GM19351 (cell line): Measurements from ENCODE around the gene GOLIM4.
"Not testable (repeated sequence)": the region's sequence is repeated elsewhere in the genome, so short reads cannot be mapped to it uniquely, and the experiment has no call there.

Source experiments
- ATAC-seq: cut with Tn5 transposase; IDR thresholded peaks from one replicate; pipeline ENCODE4 v1.9.1; 2021; ENCODE audit warnings: mild to moderate bottlenecking, moderate library complexity; ENCODE audit not compliant: unreplicated experiment

The GOLIM4 gene

DNA sequence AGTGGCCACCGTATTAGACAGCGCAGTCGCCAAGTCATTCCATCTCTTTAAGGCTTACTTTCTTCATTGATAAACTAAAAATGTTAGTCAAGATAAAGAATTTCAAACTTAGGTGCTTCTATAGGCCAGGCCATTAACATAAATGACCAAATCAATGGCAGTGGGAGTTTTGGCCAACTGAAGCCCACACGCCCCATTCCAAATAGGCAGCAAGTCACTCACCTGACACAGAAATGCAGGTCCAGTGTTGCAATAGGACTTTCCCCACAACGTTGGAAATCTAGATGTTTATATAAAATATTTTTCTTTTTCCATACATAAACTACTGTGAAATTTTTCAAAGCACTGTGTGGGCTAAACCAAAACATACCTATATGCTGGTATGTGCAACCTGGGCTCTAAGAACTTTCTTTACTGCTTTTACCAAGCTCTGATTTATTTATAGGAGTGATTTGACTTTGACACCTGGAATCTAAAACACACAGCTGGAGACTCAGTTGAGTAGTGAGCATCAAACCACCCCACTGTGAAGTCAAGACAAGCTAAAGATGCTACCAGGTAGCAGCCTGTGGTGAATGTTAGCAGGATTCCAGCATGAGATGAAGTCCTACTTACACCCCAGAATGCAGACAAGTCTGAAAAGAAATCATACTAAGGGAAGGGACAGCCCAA is 15.1 kb downstream of the GOLIM4 start:
- ATAC-seq: no peak

DNA sequence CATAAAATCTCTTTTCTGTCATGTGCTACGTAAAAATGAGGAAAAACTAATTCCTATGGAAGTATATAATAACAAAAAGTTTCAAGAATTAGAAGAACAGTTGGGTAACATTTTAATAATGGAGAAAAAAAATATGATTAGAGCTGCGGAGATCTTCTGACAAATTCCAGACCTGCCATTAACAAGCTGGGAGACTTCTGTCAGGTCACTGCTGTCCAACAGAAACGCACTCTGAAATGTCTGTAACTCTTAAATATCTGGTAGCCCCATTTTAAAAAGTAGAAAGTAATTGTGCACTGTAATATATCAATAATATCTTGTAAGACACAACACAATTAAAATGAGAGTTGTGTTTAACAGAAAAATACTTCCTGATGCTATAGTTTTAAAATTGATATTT is 15.7 kb downstream of the GOLIM4 start:
- no peak for ATAC-seq

DNA sequence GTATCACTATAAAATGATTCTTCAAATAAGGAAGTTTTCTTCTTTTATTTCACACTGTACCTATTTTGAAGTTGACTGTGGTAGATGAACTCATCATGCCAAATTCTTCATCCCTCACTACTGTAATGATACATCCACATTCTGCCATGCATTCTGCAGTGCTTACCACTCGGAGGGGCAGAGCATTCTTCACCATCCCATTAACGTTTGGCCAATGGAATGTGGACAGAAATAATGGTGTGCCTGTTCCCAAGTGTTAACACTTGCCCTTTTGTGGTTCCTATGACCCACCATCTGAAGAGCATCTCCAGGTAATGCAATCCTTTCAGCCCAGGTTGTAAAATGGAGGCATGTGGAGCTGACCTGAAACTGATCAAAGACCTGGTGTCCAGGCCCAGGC is 18.6 kb downstream of the GOLIM4 start:
- no peak for ATAC-seq

DNA sequence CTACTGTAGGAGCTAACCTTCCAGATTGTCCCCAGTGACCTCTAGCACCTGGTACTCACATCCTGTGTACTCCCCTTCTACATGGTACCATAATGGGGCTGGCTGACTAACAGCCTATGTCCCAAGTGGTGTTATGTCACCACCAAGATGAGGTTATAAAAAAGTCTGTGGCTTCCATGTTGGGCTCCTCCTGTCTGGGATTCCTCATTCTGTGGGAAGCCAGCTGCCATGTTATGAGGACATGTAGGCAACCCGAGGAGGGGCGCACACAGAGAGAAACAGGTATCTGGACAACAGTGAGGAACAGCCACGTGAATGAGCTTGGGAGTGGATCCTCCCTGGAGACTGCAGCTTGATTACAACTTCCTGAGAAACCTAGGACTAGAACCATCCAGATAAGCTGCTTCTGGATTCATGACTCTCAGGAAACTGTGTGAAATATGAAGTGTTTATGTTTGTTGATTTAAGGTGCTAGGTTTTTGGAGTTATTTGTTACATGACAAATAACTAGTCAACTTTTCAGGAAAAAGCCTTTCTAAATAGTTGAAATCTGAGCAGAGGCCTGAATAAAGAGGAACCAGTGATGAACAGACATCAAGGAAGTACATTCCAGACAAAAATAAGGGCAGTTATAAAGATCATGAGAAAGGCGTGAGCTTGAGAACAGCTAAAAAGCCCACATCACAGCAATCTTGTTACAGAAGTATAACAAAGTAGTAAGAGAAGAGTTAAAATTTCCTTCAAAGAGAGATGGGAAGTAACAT is 21.7 kb downstream of the GOLIM4 start:
- no peak for ATAC-seq

DNA sequence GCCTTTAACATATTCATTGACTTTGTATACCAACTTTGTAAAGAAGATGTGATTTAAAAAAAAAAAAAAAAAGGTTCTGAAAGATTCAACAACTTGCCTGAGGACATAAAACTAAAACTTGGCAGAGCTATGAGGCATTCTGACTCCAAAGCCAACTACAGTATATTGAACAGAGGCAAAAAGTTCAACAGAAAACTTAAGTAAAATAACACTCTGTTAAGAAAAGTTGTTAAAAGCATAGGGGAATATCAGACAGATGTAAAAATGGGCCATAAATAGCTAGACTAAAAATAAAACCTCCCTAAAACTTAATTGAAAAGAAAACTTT is 23.4 kb downstream of the GOLIM4 start:
- ATAC-seq: no peak

DNA sequence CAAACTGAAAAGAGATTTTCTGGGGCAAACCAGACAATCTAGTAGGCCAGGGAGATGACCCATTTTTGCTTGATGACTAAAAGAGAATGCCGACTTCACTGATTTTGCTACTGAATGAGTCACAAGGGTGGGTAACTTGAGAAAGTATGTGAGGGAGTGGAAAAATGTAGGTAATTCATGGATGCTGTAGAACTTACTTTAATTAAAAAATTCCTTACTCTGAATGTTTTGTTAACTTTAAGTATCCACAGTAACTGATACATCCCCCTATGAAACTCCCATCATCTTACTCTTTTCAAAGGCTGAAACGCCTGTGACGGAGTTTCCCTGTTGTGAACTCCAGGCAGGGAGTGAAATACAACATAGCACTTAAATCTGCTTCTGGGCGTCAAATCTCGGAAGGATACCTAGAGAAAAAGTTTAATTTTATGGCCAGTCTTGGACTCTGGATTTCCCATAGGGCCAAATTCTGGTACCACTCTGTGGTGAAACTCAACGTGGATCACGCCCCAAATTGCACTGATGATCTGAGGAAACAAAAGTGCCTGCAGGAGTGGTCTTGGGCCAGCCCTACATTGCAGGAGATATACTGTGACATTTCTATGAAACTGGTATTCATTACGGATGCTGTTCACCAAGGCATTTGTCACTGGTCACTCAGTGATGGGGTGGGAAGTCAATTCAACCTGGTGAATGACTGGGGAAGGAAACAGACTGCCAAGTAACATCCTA is 24.0 kb downstream of the GOLIM4 start:
- ATAC-seq: peak; percentile 58

DNA sequence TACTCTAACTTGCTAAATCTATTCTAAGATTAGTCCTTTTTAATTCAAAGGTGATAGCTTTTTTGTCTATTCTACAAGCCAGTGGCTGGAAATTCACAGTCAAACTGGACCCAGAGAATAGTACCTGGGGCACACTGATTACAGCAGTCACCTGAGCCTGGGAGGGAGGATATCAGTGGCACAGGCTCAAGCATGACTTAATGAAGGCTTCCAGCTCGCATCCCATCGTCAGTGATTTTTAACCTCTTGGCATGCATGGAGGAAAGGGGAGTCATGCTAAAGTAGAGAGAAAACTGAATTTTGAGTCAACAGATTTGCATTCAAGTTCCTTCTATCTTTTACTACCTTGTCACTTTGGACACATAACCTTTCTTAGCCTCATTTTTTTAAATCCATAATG is 24.8 kb downstream of the GOLIM4 start:
- no peak for ATAC-seq

DNA sequence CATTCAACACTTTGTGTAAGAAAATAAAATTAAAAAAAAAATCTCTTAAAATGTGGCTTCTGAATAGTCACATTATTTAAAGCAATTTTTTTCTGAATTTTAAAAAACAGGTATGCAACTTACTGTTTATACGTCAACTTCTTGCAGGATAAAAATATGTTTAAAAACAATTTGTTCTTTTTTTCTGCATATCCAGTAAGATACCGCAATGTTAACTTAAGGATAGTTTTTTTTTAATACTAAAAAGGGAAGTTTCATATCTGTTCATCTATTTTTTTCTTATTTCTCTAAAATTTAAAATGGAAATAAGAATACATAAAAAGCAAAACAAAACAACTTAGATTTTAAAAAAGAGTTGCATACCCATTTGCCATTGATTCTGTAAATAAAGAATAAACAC is 27.4 kb downstream of the GOLIM4 start:
- ATAC-seq: no peak

DNA sequence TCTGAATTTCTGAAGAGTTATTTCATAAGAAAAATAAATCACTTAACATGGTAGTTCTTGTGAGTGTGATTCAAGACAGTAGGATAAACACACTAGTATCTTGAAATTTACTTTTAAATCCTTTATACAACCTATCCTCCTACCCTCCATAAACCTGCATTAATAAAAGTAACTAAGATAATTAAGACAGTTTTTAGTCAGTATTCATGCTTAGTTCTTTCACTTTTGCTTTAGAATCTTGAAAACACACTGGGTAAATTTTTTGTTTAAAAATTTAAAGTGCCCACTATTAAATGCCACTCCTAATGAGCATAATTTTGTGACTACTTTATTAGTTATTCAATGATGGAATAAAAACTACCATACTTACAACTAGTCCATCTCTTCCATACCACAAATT is 28.8 kb downstream of the GOLIM4 start:
- peak; percentile 34 for ATAC-seq

DNA sequence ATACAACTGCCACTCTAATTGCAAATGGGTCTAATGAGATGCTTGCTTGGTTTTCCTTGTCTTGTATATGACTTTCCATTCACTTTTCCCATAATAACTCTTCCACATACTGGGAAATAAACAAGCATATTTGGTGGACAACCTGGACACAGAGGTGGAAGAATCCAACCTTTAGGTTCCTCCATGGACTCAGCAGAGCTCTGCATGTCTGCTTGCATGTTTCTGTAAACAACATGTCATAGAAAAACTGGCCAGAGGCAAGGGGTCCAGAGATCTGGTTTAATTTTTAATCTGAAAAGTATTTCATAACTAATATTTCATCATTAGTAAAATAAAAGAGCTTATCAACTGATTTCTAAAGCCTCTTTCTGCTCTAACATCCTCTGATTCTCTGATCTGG is 30.2 kb downstream of the GOLIM4 start:
- no peak for ATAC-seq

DNA sequence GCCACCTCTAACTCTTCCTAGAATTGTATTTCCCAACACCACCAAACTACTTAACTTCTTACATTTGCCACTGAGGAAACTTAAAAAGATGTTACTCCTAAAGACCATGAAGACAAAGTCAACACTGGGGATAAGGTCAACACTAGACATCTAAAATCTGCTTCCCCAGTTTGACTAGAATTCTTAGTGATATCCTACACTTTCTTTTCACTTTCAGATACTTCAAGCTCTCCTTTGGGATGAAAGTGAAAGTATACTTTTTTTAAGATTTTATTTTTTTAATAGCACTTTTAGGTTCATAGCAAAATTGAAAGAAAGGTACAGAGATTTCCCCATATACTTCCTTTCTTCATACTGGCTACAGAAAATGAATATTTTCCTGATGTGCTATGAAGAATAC is 32.6 kb downstream of the GOLIM4 start:
- ATAC-seq: no peak

DNA sequence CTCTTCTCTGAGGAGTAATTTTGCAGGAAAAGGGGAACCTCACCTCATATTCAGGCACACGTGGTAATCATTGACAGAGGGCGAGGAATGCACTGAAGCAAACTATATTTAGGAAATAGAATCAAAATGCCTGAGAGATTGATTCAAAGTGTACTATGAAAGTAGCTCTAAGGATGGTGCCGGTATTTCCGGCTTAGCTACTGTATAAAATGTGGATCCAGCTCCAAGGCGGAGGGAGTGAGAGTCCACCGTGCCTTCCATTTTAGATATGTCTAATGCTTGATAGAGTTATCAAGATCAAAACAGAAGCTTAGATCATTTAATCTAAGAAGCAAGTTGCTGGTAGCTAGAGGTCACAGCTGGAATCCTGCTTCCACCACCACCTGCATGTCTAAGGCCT is 33.0 kb downstream of the GOLIM4 start:
- no peak for ATAC-seq

DNA sequence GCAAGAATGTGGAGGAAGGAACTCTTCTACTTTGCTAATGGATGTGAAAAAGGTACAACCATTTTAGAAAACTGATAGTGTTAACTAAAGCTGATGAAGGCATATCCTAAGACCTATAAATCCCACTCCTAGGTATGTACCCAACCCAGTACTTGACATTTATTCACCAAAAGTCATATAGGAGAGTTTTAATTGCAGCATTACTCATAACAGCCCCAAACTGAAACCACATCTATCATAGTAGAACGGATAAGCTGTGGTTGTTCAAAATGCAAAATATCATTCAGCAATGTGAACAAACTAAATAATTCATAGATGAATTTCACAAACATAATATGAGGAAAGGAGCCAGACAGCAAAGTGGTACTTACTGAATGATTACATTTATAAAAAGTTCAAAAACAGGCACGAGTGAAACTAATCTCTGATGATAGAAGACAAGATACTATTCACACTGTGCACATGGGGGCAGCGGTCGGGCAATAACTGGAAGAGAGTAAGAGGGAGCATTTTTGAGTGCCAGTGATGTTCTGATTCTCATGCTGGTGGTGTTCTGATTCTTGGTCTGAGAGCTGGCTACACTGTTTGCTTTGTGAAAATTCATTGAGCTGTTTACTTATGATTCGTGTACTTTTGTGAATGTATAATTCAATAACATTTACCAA is 34.3 kb downstream of the GOLIM4 start:
- ATAC-seq: peak; percentile 97

DNA sequence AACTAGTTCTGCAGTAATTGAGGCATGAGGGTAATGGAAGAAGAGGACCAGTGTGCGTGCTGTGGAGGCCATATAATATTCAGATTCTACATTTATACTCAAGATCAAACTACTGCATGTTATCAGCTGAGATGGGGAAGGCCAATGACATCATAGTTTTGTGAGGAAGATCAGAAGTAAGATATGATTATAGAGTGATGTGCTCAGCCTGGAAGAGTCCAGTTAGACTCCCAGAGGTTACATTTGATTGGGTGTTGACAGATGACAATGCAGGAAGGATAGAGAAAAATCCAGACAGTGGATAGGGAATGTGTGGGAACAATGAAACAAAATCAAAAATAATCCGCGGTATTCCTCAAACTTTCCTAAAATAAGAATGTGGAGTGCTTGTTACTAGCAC is 35.4 kb downstream of the GOLIM4 start:
- ATAC-seq: no peak

DNA sequence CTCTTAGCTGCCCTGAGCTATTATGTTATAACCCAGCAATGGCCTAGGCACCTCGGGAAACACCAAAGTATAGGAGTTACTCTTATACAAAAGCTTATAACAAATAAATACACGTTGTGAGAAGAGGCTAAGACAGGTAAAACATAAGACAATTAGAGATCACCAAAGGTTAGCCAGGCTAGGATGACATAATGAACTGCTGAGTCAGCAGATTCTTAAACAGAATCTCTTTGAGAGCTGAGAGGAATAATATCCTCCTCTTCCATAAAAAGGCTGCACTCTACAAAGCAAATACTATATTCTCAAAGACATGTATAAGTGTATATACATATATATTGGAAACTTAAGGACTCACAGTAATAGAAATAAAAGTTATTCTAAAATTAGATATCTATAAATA is 37.2 kb downstream of the GOLIM4 start:
- ATAC-seq: no peak

DNA sequence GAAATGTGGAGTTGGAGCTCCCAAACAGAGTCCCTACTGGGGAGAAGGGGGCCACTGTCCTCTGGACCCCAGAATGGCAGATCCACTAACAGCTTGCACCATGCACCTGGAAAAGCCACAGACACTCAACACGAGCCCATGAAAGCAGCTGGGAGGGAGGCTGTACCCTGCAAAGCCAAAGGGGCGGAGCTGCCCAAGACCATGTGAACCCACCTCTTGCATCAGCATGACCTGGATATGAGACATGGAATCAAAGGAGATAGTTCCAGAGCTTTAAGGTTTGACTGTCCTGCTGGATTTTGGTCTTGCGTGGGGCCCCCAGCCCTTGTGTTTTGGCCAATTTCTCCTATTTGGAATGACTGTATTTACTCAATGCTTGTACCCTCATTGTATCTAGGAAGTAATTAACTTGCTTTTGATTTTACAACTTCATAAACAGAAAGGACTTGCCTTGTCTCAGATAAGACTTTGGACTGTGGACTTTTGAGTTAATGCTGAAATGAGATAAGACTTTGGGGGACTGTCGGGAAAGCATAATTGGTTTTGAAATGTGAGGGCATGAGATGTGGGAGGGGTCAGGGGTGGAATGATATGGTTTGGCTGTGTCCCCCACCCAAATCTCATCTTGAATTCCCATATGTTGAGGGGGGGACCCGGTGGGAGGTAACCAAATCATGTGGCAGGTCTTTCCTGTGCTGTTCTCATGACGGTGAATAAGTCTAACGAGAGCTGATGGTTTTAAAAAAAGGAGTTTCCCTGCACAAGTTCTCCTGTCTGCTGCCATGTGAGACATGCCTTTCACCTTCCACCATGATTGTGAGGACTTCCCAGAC is 39.1 kb downstream of the GOLIM4 start:
- ATAC-seq: not testable (repeated sequence)

DNA sequence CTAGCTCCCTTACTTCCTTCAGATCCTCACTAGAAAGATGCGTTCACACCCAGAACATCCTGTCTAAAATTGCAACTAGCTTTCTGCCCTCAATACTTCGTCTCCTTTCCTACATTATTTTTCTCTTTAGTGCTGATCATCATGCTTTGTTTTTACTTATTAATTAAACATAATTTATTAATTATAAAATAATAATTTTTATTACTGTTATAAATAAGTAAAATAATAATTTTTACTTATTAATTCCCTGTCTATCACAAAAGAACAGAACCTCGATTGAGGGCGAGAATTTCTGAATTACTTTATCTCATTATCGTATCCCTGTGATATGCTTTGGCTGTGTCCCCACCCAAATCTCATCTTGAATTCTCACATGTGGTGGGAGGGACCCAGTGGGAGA is 41.3 kb downstream of the GOLIM4 start:
- ATAC-seq: no peak

DNA sequence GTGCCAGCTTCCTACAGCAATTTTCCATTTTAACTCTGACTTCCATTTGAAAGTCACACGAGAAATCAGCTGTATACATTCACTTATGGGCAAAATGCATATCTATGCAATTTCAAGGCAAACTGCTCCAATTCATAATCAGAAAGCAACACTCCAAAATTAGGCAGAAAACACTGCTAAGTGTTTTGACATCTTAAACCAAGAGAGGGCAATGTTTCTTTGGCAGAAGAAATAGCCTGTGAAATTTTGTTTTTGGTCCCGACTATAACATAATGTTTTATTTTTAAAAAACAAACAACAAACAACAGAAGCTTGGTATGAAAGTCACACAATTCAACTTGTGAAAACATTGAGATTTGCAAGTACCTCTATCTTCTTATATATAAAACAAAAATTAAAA is 42.6 kb downstream of the GOLIM4 start:
- ATAC-seq: no peak

DNA sequence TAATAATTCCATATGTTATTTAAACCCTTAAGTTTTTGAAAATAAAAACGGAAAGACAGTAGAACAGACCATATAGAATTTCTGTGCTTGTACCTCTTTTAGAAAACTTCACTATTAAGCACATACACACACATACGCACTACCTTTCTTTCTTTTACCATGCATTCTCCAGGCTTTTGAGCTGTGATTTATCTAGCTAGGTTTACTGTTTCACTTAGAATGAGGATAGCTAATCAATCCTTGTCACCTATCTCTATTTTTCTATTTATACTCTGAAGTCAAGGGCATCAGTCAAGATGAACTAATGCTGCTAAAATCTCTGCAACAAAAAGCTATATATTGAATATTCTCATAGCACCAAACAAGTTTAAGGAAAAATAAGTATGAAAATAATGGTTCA is 43.2 kb downstream of the GOLIM4 start:
- ATAC-seq: no peak

DNA sequence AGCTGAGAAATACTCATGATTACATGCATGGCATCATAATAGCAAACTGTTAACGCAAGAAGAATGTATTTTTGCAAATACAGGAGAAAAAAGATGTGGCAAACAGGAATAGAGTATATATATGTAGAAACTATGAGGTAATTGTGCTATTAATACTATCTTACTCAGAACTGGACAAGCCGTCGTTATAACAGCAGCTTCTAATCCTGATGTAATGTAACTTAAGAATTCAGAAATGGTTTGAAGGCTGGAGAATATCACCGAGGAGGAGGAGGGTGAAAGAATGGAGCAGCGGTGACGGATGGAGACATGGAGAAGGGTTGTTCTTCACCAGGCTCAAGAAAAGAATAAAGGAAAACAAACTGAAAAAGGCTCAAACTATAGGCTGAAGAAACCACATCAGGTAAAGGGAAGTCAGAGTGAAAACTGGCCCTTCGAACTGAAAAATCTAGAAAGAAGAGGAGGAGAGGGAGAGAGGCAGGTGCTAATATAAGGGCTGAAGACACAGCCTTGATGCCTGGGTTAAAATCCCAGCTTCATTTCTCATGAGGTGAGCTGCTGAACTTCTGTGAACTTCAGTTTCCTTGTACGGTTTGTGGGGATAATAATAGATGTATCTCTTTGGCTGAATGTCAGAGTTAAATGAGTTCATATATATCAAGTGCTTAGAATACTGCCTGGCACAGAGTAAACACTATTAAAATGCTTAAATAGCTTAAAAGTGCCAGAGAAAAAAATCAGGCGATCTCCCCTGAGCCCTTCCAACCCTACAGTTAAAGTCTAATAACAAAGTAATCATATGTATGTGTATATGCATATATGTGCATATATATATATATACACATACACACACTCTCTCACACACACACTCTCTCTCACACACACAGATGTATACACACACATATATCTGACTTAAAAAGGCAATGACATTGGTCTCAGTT is 43.9 kb downstream of the GOLIM4 start:
- peak; percentile 79 for ATAC-seq
